HG02571 (cell line): ENCODE results near the gene VMAC.
A peak's percentile ranks its signal among the peaks of the same experiment; 100 is the strongest.
"Not testable (repeated sequence)": the region's sequence is repeated elsewhere in the genome, so short reads cannot be mapped to it uniquely, and the experiment has no call there.

Source experiments
- ATAC-seq: cut with Tn5 transposase; IDR thresholded peaks from one replicate; pipeline ENCODE4 v1.9.1; 2021; ENCODE audit warnings: mild to moderate bottlenecking, moderate library complexity; ENCODE audit not compliant: unreplicated experiment

Gene VMAC, protein sequence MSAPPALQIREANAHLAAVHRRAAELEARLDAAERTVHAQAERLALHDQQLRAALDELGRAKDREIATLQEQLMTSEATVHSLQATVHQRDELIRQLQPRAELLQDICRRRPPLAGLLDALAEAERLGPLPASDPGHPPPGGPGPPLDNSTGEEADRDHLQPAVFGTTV

DNA sequence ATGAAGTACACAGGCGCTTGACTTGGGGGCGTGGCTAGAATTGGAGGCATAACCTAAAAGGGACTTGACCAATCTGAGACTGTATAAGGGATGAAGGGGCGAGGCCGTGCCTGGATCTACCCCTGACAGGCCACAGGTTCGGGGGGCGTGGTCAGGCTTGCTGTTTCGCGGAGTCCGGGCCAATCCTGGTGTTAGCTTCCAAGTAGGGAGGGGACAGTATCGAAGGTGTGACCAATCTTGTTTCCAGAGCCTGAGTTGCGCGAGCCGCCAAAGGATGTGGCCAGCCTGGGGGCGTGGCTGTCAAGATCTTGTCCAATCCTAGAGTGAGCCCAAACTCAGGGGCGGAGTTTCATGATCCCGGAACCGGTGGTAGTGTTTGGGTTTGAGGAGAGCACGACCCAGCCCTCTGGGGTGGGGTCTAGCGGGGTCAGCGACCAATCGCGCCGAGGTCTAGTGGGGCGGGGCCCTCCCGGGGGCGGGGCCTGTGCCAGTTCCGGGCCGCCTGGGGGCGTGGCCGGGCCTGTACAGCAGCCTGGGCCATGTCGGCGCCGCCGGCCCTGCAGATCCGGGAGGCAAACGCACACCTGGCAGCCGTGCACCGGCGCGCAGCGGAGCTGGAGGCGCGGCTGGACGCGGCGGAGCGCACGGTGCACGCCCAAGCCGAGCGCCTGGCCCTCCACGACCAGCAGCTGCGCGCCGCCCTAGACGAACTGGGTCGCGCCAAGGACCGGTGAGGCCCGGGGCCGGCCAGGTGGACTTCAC is at the start of gene VMAC:
TSS of gene VMAC (plus strand) at position 521 of the 762 bp plus-strand sequence. CDS start at position 540, 19 bp downstream.
- ATAC-seq: peak; percentile 73

DNA sequence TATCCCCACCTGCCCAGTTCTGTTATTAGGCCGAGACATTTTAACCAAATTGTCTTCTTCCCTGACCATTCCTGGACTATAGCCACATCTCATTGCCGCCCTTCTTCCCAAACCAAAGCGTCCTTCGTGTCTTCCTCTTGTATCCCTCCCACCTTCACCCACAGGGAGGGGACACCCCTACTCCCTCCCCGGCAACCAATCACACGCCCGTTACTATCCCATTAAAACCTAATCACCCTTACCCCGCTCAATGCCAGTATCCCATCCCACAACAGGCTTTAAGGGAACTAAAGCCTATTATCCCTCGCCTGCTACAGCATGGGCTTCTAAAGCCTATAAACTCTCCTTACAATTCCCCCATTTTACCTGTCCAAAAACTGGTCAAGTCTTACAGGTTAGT is 49.5 kb upstream of the VMAC start:
- ATAC-seq: not testable (repeated sequence)

DNA sequence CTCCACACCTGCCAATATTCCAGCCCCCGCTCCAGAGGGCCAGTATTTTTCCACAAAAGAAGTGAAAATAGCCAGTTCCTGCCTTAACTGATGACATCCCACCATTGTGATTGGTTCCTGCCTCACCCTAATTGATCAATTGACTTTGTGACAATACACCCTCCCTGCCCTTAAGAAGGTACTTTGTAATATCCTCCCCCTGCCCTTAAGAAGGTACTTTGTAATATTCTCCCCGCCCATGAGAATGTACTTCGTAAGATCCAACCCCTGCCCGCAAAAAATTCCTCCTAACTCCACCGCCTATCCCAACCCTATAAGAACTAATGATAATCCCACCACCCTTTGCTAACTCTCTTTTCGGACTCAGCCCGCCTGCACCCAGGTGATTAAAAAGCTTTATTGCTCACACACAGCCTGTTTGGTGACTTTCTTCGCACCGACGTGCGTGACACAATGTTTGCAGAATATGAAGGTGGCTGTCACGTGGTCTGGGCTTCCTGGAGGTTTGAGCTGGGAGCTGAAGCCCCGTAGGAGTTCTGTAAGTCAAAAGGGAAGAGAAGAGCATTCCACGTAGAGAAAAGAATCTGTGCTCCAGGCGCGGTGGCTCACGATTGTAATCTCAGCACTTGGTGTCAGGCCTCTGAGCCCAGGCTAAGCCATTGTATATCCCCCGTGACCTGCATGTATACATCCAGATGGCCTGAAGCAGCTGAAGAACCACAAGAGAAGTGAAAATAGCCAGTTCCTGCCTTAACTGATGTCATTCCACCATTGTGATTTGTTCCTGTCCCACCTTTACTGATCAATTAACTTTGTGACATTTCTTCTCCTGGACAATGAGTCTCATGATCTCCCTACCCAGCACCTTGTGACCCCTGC is 47.2 kb upstream of the VMAC start:
- ATAC-seq: no peak

DNA sequence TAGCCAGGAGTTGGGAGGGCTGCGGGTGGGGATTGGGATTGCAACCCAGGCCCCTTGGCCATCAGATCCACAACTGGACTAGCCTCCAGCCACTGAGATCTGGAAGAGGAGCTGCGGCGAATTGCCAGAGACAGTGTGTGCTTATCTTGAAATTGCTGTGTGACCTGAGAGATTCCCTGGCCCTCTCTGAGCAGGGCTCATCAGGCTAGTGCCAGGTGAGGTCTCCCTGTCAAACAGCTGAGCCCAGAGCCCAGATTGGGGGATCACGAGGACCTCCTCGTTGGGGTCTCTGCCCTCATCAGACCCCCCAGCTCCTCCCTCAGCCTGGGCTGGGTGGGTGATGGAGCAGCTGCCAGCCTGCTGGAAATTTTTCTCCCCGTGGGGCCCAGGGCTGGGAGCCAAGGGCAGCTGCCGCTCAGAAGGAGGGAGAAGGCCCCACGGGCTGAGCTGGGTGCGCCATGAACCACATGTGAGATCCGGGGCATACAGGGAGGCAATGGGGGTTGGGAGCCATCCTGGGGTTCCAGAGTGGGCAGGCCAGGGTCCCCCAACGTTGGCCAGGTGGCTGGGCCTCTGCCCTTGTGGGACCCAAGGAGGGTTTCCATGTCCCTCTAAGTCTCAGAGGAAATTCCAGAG is 41.5 kb upstream of the VMAC start:
- no peak for ATAC-seq

DNA sequence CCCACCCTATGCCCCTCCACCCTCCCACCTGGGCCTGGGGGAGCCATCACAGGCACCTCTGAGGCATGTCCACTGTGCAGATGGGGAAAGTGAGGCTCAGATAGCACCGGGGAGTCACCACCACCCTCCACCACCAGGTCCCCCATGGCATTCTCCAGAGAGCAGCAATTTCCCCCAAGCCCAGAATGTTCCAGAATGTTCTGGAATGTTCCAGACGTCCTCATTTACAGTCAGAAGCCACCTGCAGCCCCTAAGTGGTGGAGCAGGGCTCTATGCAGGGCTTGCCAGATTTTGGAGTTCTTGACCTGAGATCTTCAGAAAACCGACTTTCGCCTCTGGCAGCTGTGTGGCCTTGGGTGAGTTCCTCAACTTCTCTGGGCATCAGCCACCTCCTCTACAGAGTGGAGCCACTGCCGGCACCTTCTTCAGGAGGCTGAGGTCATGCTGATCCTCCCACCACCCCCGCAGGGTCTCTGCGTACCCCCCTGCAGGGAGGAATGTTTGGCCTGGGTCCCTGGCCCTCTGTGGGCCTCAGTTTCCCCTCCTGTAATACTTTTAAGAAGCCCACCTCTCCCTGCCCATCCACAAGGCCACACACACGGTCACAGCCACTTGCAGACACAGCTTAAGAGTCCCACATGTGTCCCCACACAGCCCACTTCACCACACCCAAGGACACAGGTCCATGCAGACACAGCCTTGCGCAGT is 40.5 kb upstream of the VMAC start:
- ATAC-seq: no peak

DNA sequence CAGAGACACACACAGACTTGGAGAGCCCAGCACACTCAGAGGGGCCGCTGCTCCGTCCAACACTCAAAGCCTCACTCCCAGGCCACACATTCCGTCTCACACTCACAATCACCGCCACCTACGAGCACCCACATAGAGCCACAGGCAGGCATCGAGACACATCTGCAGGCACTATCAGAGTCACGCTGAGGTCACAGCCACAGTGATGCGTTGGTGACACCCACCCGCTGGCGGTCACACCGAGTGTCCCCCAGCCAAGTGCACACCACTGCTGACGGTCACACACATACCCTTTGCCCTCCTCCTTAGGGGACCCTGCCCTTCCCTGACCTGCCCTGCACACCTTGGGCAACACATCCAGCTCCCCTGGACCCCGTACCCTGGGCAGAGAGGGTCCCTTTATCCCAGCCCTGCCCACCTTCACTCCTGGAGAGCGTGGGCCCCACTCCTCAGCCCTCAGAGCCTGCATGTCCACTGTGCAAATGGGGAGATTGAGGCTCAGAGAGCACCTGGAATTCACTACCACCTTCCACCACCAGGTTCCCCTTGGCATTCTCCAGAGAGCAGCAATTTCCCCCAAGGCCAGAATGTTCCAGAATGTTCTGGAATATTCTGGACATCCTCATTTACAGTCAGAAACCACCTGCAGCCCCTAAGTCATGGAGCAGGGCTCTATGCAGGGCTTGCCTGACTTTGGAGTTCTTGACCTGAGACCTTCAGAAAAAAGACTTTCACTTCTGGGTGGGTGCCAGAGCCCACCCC is 39.8 kb upstream of the VMAC start:
- no peak for ATAC-seq

DNA sequence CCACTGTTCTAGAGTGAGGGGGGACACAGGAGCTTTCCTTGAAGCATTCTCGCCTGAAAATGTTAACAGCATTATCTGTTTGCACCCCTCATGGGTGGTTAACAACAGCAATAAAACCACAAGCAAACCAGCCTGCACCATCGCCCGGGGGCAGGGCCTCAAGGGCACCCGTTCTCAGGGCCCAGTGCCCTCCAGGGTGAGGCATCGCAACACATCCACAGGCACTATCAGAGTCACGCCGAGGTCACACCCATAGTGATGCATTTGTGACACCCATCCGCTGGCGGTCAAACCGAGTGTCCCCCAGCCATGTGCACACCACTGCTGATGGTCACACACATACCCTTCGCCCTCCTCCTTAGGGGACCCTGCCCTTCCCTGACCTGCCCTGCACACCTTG is 38.9 kb upstream of the VMAC start:
- ATAC-seq: no peak

DNA sequence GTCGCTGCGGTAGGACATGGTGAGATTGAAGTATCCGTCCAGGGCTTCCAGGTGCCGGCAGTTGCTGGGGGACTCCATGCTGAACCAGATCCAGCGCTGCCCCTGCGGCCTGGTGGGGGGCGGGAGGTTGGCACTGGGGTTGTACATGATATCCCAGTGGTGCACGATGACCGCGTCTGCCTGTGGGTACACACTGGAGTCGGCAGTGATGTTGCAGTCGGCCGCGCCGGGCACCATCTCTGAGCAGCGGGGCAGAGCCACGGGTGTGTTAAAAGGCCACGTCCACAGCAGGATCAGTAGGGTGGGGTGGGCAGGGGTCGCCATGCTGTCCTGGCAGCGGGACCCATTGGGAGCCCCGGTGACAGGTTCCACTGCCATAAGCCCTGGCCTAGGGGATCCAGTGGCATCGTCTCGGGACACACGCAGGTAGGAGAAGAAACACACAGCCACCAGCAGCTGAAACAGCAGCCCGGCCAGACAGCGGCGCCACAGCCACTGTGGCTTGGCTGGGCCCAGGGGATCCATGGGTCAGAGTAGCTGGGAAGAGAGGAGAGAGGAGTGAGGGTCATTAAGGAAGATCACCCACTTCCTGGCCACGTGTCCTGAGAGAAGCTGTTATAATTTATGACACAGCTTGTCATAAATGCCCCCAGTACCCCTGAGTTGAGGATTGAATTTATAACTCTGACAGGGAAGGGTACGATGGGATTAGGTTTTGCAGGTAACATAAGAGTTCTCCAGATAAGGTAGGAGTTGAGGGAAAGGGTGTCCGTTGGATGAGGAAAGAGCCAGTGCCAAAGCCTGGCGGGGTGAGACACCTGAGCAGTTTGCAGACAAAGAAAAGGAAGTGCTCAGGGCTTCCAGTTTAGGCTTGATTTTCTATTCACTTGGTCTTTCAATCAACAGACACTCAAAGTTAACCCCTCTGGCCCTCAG is 37.2 kb upstream of the VMAC start:
- ATAC-seq: no peak

DNA sequence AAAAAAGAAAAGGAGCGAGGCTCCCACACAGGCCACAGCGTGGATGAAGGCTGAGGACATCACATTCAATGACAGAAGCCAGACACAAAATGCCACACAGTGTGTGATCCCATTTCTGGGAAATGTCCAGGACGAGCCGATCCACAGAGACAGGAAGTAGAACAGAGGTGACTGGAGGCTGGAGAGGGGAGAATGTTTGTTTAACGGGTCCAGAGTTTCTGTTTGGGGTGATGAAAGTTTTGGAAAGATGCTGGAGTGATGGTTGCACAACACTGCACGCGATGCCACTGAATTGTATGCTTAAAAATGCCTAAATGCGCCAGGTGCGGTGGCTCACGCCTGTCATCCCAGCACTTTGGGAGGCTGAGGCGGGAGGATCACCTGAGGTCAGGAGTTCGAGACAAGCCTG is 33.7 kb upstream of the VMAC start:
- ATAC-seq: no peak

DNA sequence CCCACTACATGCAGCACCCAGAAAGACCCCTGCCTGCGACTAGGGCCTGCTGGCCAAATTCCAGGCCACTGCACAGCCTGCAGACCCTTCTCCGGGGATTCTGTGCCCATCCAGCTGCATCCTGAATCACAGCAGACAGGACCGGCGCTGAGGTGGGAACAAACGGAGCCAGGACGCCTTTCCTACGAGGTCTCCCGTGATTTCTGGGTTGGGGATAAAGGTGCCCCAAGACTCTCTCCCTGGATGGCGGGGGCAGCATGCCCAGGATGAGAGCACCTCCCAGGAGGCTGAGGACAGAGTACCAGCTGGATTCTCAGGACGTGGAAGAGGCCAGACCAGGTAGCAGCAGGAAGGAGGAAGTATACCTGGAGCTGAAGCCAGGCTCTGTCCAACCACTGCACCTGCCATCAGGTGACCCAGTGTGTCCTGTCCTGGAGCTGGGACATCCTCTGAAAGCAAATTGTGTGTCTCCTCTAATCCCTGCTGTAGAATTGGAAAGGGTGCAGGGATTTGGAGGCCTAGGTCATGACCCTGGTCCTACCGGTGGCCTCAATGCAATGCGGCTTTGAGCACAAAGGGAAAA is 31.0 kb upstream of the VMAC start:
- ATAC-seq: no peak

DNA sequence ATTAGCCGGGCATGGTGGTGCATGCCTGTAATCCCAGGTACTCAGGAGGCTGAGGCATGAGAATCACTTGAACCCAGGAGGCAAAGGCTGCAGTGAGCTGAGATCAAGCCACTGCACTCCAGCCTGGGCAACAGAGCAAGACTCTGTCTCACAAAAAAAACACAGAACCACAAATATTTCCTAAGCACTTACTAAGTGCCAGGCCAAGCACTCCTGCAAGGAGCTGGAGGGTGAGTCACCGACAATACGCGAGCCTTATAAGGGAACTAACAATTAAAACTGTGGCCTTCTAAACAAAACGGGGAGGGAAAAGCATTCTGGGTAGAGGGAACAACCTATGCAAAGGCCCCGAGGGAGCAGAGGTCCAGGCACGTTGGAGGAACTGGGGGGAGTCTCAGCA is 30.2 kb upstream of the VMAC start:
- ATAC-seq: not testable (repeated sequence)

DNA sequence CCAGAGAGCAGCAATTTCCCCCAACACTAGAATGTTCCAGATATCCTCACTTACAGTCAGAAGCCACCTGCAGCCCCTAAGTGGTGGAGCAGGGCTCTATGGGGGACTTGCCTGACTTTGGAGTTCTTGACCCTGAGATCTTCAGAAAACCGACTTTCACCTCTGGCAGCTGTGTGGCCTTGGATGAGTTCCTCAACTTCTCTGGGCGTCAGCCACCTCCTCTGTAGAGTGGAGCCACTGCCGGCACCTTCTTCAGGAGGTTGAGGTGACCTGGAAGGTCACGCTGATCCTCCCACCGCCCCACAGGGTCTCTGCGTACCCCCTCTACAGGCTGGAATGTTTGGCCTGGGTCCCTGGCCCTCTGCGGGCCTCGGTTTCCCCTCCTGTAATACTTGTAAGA is 27.2 kb upstream of the VMAC start:
- no peak for ATAC-seq

DNA sequence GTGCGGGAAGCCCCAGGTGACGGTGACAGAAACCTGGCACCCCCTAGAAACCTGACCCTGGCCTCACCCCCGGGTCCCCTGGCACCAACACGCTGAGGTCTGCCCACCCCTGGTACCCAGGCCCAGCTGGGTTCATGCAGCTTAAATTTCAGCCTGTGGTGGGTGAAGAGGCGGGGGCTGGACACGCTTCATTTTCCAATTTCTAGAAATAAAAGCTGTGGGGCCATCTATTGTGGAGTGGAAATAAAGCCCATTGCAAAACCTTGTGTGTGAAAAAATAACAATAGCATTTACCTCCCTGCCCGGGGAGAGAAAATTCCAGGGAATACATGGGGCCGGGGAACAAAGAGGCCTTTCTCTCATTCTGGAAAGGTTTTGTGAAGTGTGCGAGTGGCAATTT is 26.8 kb upstream of the VMAC start:
- no peak for ATAC-seq

DNA sequence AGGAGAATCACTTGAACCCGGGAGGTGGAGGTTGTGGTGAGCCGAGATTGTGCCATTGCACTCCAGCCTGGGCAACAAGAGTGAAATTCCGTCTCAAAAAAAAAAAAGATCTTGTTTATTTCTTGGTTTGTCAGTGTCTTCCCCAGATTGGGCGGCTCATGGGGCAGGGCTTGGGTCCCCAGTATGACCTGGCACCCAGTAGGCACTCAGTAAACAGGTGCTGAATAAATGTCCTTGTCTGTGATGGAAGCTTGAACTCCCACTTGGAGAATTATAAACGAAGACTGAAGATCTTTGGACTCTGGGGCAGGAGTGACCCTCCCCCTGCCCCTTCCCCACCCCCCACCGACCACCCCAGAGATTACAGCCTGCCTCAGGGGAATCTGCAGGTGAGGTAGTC is 24.5 kb upstream of the VMAC start:
- no peak for ATAC-seq

DNA sequence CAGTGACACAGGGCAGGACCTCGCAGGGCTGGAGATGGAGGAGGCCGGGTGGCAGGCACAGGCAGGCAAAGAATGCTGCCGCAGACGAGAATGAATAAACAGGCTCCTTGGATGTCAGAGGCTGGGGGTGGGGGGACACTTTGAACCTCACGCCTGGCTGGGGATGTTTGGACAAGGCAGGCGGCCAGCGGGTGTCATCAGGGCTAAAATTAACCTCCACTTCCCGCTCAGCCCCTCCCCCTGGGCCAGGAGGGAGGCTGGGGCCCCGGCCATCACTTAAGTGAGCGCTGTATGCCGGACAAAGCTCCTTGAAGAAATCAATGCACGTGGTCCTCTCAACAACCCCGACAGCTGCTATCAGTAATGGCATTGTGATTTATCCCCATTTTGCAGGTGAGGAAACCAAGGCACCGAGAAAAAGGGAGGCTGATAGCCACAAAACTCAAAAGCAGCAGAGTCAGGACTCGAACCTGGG is 24.0 kb upstream of the VMAC start:
- ATAC-seq: no peak

DNA sequence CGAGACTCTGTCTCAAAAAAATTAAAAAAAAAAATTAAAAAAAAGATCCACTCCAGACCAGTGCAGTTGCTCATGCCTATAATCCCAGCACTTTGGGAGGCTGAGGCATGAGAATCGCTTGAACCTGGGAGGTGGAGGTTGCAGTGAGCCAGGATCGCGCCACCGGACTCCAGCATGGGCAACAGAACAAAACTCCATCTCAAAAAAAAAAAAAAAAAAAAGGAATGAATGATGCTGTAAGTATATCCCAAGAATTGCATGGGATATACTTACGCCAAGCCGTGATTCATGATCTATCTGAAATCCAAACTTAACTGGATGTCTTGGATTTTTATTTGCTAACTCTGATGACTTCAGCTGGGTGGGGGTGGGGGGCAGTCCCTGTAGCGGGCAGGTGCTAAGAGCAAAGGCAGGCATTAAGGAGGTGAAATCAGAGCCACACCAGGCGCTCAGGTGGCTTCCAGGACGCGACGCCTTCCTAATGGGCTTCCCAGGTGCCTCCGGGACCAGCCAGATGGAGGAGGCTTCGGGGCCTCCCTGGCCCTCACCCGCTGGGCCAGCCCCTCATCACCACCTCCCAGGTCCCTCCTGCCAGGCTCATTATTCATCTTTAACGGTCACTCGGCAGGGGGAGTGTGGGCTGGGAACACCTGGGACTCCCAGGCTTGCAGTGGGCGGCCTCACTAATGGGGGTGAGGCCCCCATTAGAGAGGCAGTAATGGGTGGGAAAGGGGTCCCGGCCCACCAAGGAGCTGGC is 23.0 kb upstream of the VMAC start:
- ATAC-seq: no peak

DNA sequence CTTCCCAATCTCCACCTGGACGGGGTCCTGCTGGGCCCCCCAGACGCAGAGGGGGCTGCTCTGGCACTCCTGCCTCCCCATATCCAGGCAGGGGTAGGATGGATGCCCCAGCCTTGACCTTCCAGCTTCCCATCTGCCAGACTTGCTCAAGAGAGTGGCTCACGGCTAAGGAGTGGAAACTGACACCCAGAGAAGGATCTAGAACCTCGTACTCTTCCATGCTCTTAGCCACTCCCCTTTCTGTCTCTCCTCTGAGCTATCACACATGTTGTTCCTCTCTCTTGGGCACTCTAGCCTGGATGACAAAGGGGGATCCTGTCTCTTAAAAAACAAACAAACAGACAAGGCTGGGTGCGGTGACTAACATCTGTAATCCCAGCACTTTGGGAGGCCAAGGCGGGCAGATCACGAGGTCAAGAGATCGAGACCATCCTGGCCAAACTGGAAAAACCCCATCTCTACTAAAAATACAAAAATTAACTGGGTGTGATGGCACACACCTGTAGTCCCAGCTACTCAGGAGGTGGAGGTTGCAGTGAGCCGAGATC is 22.2 kb upstream of the VMAC start:
- no peak for ATAC-seq
